ENCODE data around the gene BEND2. TPM values are rescaled to one million over a fixed set of nuclear protein-coding genes. Genes with fewer than 3 reads are reported as not detected.
"Not testable (repeated sequence)": the region's sequence is repeated elsewhere in the genome, so short reads cannot be mapped to it uniquely, and the experiment has no call there.

The BEND2 gene
- total and polyA plus RNA-seq, 4 donors, result 0.09 TPM; not detected in 3

- Histone ChIP-seq H3K27ac (ENCODE audit: low read depth in 1 of 2, low read length in 2 of 2) (no peak overlapping the region), H3K9me3 (ENCODE audit: control insufficient read depth in 4 of 4, low read length in 3 of 4) (no peaks in the 10 kb centered on the region), H3K36me3 (ENCODE audit: control insufficient read depth in 4 of 4, insufficient read depth in 3 of 4, low read depth in 1 of 4, low read length in 3 of 4) (peaks cover 0 to 2% (median 0%) of the 10 kb centered on the region in 4 donors), H3K27me3 (ENCODE audit: control insufficient read depth in 4 of 4, insufficient read depth in 4 of 4, low read length in 3 of 4) (no peaks in the 10 kb centered on the region), H3K4me1 (ENCODE audit: control insufficient read depth in 4 of 4, insufficient read depth in 4 of 4, low read length in 3 of 4) (no peaks in the 10 kb centered on the region), H3K9ac (ENCODE audit: low read depth in 1 of 2, low read length in 2 of 2) (no peak overlapping the region), H3K4me3 (ENCODE audit: low read depth in 1 of 3, low read length in 3 of 3) (no peak overlapping the region)
- TF ChIP-seq, protein P1, sequence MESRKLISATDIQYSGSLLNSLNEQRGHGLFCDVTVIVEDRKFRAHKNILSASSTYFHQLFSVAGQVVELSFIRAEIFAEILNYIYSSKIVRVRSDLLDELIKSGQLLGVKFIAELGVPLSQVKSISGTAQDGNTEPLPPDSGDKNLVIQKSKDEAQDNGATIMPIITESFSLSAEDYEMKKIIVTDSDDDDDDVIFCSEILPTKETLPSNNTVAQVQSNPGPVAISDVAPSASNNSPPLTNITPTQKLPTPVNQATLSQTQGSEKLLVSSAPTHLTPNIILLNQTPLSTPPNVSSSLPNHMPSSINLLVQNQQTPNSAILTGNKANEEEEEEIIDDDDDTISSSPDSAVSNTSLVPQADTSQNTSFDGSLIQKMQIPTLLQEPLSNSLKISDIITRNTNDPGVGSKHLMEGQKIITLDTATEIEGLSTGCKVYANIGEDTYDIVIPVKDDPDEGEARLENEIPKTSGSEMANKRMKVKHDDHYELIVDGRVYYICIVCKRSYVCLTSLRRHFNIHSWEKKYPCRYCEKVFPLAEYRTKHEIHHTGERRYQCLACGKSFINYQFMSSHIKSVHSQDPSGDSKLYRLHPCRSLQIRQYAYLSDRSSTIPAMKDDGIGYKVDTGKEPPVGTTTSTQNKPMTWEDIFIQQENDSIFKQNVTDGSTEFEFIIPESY (IDR thresholded peaks at IDR 0.05), result no peak
- TF ChIP-seq EGR1 (IDR thresholded peaks at IDR 0.05; ENCODE audit: low read depth in 2 of 2) (no peak), NR2F2 (IDR thresholded peaks at IDR 0.05) (no peak), GABPA (IDR thresholded peaks at IDR 0.05 in 1 of 2, conservative IDR thresholded peaks at IDR 0.05 in 1 of 2) (no peak)
- 71% methylated on average over 3 of the region's 3 CpGs for WGBS
- DNase-seq (ENCODE audit: low spot score), result no peak
Measured at GRCh38 chrX:18252644-18253359, 32.1 kb upstream of the BEND2 start.

- H3K9ac ChIP-seq (ENCODE audit: low read depth in 1 of 2, low read length in 2 of 2); H3K4me1 ChIP-seq (ENCODE audit: control insufficient read depth in 4 of 4, insufficient read depth in 4 of 4, low read length in 3 of 4); H3K36me3 ChIP-seq (ENCODE audit: control insufficient read depth in 4 of 4, insufficient read depth in 3 of 4, low read depth in 1 of 4, low read length in 3 of 4); H3K4me3 ChIP-seq (ENCODE audit: low read depth in 1 of 3, low read length in 3 of 3); H3K27me3 ChIP-seq (ENCODE audit: control insufficient read depth in 4 of 4, insufficient read depth in 4 of 4, low read length in 3 of 4); H3K27ac ChIP-seq (ENCODE audit: low read depth in 1 of 2, low read length in 2 of 2); H3K9me3 ChIP-seq (ENCODE audit: control insufficient read depth in 4 of 4, low read length in 3 of 4); DNase-seq (ENCODE audit: low spot score): not testable (repeated sequence)
- WGBS, result 61% methylated on average over 19 of the region's 21 CpGs
Measured at GRCh38 chrX:18229646-18230045, 9.0 kb upstream of the BEND2 start.

DNA sequence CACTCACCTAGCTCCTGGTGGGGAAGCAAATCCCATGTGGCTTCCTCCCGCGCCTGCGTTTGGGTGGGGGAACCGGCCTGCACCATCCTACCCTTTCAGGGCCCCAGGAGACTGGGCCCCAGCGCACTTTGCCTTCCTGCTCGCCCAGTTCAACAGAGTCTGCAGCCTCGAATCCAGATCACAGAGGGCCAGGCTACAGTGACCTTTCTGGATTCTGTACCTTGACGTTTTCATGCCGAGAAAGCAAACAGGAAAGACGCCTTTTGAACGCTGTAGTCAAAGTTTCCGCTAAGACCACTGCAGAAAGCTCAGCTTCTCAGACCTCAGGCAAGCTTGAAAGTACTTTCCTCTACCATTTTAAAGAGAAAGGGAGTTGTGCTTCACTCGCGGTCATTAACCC lies 7.4 kb upstream of the BEND2 start:
- no peak overlapping the region for H3K9ac ChIP-seq (ENCODE audit: low read depth in 1 of 2, low read length in 2 of 2)
- TF ChIP-seq RXRA (IDR thresholded peaks at IDR 0.05) (no peak), TAF1 (conservative IDR thresholded peaks at IDR 0.05) (no peak), RAD21 (IDR thresholded peaks at IDR 0.05) (no peak)
- no peak overlapping the region for H3K27ac ChIP-seq (ENCODE audit: low read depth in 1 of 2, low read length in 2 of 2)
- H3K36me3 ChIP-seq (ENCODE audit: control insufficient read depth in 4 of 4, insufficient read depth in 3 of 4, low read depth in 1 of 4, low read length in 3 of 4), result no peaks in the 10 kb centered on the region
- H3K4me3 ChIP-seq (ENCODE audit: low read depth in 1 of 3, low read length in 3 of 3), result no peak overlapping the region
- no peaks in the 10 kb centered on the region for H3K27me3 ChIP-seq (ENCODE audit: control insufficient read depth in 4 of 4, insufficient read depth in 4 of 4, low read length in 3 of 4)
- no peak for DNase-seq (ENCODE audit: low spot score)
- H3K9me3 ChIP-seq (ENCODE audit: control insufficient read depth in 4 of 4, low read length in 3 of 4), result no peaks in the 10 kb centered on the region
- no peaks in the 10 kb centered on the region for H3K4me1 ChIP-seq (ENCODE audit: control insufficient read depth in 4 of 4, insufficient read depth in 4 of 4, low read length in 3 of 4)
- 85% methylated on average over 14 of the region's 14 CpGs for WGBS

DNA sequence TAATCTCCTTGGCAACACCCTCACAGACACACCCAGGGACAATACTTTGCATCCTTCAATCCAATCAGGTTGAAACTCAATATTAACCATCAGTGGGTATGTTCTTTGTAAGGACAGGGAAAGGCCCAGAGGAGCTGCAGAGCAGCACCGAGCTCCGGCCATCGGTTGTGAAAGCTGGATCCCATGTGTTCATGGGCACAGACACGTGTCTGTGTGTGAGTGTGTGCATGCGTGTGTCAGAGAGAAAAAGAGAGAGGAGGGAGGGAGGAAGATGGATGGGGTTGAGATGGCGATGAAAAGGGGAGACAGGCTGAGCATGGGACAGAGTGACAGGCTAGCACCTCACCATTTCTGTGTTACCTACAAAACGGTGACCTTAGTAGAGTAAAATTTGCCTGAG lies 6.8 kb upstream of the BEND2 start:
- H3K27ac ChIP-seq (ENCODE audit: low read depth in 1 of 2, low read length in 2 of 2), result no peak overlapping the region
- no peak overlapping the region for H3K9ac ChIP-seq (ENCODE audit: low read depth in 1 of 2, low read length in 2 of 2)
- no peak for DNase-seq (ENCODE audit: low spot score)
- no peaks in the 10 kb centered on the region for H3K9me3 ChIP-seq (ENCODE audit: control insufficient read depth in 4 of 4, low read length in 3 of 4)
- no peak overlapping the region for H3K4me3 ChIP-seq (ENCODE audit: low read depth in 1 of 3, low read length in 3 of 3)
- no peaks in the 10 kb centered on the region for H3K36me3 ChIP-seq (ENCODE audit: control insufficient read depth in 4 of 4, insufficient read depth in 3 of 4, low read depth in 1 of 4, low read length in 3 of 4)
- WGBS, result 89% methylated on average over 7 of the region's 7 CpGs
- TF ChIP-seq TAF1 (conservative IDR thresholded peaks at IDR 0.05) (no peak), RAD21 (IDR thresholded peaks at IDR 0.05) (no peak), NR2F2 (IDR thresholded peaks at IDR 0.05) (no peak), HNF4A (conservative IDR thresholded peaks at IDR 0.05) (no peak), SP1 (IDR thresholded peaks at IDR 0.05) (no peak)
- TF ChIP-seq, protein P2, sequence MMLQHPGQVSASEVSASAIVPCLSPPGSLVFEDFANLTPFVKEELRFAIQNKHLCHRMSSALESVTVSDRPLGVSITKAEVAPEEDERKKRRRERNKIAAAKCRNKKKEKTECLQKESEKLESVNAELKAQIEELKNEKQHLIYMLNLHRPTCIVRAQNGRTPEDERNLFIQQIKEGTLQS (IDR thresholded peaks at IDR 0.05), result no peak
- H3K4me1 ChIP-seq (ENCODE audit: control insufficient read depth in 4 of 4, insufficient read depth in 4 of 4, low read length in 3 of 4), result no peaks in the 10 kb centered on the region
- no peaks in the 10 kb centered on the region for H3K27me3 ChIP-seq (ENCODE audit: control insufficient read depth in 4 of 4, insufficient read depth in 4 of 4, low read length in 3 of 4)
